Embryonic facial prominence (tissue), 1 donor: ENCODE results near the gene TLE5.
"Not testable (repeated sequence)": the region's sequence is repeated elsewhere in the genome, so short reads cannot be mapped to it uniquely, and the experiment has no call there.

Source experiments
- DNase-seq: peaks from one replicate; pipeline ENCODE4 v3.0.0-alpha.2; 2016; ENCODE audit errors: extremely low spot score

Gene TLE5

DNA sequence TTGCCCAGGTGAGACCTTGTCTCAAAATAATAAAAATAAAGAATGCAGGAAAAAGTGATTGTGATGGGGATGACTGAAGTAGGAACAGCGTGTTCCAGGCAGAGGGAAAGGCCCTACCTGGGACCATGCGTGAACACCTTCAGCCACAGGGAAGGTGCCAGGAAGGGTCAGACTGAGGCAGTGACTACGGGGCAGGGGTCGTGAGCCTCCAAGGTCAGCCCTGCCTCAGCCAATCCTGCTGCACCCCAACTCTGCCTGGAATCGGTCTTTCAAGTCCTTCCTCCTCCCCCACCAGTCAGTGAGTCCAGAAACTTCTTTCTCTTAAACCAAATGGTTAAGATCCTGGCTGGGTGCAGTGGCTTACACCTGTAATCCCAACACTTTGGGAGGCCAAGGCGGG, 17.1 kb downstream of the TLE5 start:
- no peak for DNase-seq

DNA sequence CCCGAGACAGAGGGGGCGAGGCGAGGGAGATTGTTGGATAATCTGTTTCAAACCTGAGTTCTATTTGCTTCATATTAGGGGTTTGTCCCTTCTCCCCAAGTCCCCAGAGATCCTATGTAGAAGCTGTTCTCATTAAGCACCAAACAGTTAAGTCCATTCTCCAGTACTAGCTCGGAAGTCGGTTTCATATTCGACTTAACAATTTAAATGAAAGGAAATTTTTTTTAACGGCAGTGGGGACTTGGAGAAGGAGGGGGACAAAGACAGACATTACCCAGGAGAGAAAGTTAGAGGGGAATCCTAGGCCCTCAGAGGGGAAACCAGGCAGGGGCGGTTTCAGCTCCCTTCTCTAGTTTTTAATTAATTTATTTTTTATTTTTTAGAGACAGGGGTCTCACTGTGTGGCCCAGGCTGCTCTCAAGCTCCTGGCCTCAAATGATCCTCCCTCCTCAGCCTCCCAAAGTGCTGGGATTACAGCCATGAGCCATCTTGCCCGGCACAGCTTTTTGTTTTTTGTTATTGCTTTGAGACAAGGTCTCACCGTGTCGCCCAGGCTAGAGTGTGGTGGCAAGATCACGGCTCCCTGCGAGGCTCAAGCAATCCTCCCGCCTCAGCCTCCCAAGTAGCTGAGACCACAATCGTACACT, 19.6 kb downstream of the TLE5 start:
- DNase-seq = no peak

DNA sequence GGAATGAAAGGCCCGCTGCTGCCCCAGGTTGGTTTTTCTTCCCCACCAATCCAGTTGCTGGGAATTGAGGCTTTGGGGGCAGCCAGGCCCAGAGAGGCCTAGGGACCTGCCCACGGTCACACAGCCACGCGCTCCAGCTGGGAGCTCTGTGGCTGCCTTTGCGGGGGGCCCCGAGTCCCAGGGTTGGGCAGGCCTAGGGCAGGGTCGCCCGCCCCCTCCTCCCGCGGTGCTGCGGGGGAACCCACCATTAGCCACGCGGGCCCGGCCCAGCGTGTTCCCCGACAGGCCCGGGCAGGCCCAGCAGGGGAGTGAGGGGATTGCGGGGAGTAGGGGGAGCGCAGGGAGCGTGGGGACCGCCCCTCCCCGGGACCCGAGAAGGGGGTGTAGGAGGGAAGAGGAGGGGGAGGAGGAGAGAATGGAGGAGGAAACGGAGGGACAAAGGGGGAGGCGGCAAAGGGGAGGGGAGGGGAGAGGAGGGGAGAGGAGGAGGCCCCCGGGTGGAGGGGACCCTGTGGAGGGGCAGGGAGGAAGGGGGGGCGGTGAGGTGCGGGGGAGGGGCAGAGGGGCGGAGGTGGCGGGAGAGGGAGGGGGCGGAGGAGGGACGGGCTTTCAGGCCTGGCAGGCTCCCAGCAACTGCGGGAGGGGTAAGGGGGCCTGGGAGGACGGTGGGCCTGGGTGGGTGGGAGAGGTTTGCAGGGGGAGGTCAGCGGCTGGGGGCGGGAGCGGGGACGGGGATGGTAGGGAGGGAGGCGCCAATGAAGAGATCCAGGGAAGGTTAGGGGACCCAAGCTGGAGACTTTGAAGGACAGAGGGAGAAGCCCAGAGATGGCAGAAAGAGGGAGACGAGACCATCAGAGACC, 20.3 kb downstream of the TLE5 start:
- peak; percentile 73 for DNase-seq

DNA sequence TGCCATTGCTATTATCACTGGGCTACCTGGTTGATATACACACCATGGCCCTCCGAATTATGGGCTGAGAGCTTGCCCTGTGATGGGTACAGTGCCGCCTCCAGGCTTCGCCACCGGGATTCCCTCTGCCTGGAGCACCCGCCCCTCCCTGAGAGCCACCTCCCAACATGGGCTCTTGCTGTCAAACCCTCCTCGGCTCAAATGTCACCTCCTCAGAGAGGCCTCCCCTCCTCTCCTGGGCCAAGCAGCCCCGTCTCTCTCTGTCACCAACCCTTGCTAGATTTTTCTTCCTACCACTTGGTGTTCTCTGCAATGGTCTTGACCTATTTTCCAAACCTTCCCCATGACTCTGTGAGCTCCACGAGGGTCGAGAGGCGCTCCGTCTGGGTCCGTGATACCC, 21.0 kb downstream of the TLE5 start:
- DNase-seq = no peak

DNA sequence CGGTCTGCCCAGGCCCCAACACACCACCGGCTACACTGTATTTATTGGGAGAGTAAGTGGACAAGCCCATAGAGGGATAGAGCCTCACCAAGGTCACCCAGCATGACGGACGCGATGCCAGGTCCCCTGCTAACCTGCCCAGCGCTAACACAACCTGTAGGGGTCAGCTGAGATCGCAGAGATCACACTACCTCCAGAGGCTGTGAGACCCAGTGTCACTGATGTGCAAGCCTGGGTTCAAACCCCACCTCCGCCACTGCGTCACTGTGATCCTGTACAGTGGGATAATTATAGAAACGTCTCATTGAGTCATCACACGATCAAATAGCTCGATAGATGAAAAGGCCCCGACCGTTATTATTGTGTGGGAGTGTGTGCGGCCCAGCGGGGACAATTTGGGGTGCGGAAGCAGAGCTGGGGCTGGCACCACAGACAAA, 22.6 kb downstream of the TLE5 start:
- no peak for DNase-seq

DNA sequence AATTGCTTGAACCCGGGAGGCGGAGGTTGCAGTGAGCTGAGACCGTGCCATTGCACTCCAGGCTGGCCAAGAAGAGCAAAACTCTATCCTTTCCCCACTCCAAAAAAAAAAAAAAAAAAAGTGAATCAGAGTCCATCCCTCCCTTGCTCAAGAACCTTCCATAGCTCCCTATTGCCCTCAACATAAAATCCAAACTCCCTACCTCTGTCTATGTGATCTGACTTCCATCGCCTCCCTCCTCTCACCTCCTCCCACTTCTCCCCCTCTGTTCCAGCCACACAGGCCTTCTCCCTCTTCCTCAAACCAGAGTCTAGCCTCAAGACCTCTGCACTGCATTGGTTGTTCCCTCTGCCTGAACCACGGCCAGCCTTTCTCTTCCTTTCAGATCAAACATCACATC, 23.2 kb downstream of the TLE5 start:
- no peak for DNase-seq

DNA sequence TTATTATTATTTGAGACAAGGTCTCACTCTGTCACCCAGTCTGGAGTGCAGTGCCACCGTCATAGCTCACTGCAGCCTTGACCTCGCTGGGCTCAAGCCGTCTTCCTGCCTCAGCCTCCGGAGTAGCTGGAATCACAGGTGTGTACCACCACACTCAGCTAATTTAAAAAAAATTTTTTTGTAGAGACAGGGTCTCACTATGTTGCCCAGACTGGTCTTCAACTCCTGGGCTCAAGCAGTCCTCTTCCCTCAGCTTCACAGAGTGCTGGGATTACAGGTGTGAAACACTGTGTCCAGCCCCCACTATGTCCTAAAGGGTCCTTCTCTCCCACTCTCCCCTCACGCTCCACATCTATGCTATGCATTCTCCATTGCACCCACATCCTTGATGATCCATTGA, 24.1 kb downstream of the TLE5 start:
- no peak for DNase-seq

DNA sequence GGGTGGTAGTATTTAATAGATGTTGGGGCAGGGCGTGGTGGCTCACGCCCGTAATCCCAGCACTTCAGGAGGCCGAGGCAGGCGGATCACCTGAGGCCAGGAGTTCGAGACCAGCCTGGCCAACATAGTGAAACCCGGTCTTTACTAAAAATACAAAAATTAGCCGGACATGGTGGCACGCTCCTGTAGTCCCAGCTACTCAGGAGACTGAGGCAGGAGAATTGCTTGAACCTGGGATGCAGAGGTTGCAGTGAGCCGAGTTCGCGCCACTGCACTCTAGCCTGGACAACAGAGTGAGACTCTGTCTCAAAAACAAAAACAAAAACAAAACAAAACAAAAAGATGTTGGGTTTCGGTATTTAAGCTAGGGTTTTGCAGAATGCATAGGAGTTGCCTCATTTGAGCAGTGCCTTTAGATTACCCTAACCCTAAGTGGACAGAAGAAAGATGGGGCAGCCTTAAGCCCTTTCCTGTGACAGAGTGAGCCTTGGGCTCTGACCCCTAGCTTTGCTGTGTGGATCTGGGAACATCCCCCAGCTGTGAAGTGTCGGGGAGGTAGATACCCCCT, 25.2 kb downstream of the TLE5 start:
- DNase-seq = not testable (repeated sequence)

DNA sequence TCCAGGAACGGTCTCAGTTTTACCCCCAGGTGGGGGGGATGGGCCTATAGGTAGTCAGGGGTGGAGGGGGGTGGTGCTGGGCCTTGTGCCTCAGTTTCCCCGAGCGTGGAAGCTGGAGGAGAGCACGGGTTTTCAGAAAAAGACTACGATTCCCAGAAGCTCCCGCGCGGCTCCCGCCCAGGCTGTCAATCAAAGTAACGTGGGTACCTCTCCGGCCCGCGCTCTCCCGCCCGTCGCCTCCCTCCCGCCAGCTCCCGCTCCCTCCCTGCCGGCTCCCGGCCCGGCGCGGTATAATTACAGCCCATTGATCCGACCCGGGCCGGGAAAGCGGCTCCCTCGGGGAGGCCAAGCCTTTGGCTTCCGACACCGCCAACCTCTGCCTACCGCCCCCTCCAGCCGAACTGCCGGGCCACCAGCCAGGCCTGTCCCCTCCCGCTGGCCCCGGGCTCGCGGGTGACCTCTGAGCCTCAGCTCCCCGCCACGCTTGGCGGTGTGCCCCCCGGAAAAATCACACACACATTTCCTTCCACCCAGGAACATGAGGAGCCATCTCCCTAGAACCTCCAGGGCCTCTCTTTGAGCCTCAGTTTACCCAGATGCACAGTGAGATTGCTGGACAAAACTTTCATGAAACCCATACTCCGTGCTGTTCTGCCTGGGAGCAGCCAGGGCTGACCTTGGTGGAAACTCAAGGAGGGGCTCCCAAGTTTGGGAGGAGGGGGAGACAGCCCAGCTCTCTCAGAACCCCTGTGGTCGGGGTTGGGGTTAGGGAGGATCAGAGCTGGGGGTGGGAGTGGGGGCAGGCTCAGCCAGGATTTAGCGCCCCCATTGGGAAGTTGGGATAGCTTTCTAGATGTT, 25.9 kb downstream of the TLE5 start:
- DNase-seq = peak; percentile 95

DNA sequence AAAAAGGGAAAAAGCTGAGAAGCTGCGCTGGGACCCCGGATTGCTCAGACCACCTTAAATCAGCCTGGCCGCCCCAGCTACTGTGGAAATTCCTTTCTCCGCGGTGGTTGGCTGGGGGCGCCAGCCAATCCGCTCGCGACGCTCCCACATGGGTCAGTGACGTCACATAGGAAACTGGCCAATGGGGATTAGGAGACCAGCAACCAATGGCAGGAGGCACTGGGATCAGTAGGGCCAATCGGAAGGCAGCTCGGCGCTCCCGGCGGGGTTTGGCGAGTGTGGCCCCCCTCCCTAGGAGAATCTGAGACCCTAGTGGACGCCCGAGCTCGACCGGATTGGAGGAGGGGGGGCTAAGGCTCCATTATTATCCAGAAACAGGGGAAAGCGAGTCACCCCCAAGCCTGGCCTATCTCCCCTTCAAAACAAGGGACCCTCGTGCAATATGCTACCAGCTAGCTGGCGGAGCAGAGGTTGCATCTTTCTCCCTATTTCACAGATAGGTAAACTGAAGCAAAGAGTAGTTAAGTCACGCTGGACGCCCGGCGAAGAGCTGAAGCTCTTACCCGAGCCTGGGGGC, 26.7 kb downstream of the TLE5 start:
- DNase-seq = peak; percentile 98

DNA sequence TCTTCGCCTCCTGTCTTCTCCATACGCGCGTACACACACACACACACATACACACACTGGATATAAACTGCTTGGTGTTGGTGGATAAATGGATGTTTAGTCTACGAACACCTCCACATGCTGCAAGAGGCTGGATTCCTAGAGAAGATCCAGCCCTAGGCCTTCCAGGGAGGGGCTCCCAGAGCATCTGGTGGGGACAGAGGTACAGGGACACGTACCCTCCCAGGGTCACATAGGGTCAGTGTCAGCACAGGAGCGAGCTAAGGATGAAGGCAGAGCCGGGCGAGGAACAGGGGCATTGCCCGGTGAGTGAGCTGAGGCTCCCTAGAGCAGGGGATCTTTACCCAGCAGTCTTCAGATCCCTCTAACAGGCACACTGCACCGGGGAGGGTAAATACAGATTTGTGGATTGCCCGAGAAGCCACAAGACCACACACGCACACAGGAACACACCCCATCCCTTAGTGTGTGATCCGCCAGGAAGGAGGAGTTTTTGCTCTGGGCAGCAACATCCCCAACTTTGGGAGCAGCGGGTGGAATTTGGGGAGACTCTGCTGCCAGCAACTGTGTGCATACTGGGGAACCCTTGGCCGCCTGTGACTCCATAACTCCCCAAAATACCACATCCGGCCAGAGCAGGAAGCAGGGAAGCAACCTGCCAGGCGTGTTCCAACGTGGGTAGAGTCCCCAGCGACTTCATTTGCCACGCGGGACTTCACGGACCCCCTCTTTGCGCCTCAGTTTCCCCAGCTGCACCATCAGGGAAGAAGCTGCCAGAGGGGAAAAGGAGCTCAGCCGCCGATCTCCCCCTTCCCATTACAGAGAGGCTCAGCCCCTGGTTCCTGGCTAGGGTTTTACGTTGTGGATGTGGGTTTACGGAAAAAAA, 27.4 kb downstream of the TLE5 start:
- DNase-seq = peak; percentile 50

DNA sequence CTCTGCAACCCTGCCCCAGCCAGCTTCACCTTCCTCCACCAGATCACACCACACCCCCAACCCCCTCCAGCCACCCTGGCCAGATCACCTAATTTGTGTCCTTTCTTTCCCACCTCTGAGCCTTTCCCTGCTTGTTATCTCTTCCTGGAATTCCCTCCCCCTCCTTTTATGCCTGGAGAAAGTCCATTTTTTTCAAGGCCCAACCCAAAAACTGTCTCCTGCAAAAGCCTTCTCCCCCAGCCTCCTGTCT, 28.0 kb downstream of the TLE5 start:
- no peak for DNase-seq

DNA sequence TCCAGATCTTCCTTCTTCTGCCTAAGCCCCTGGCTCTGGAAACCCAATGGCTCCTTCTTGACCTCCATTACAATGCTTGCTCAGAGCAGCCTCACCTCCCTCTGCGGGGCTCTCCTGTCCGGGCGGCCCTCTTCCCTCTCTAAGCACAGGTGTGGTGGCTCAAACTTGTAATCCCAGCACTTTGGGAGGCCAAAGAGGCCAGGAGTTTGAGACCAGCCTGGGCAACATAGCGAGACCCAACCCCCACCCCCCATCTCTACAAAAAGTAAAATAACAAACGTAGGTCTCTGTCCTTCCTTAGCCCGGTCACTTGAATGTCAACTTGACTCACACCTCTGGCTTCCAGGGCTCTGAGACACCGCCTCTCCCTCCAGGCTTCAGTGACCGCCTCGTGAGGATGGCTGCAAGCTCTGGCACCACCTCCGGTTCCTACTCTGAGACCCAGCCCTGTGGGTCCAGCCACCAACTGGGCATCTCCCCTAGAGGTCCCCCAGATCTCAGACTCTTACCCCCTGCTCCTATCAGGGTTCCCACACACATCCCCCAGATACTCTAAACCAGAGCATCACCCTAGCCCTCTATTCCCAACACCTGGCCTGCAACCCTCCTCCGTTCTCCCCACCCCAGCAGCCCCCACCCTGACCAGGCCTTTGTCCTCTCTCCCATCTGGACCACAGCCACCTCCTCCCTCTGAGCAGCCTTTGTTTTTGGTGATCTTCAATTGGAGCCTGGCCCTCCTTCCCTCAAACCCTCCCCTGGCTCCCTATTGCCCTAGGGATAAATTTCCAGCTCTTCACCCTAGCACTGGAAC, 28.5 kb downstream of the TLE5 start:
- DNase-seq = no peak

DNA sequence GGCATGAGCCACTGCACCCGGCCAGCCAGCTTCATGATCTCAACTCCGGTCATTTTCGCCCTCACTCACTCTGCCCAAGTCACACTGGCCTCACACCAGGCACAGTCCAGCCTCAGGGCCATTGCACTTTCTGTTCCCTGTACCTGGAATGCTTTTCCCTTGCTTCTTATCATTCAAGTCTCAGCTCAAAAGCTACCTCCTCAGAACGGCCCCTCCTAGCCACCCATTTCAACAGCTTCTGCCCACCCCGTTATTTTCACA, 30.8 kb downstream of the TLE5 start:
- no peak for DNase-seq

DNA sequence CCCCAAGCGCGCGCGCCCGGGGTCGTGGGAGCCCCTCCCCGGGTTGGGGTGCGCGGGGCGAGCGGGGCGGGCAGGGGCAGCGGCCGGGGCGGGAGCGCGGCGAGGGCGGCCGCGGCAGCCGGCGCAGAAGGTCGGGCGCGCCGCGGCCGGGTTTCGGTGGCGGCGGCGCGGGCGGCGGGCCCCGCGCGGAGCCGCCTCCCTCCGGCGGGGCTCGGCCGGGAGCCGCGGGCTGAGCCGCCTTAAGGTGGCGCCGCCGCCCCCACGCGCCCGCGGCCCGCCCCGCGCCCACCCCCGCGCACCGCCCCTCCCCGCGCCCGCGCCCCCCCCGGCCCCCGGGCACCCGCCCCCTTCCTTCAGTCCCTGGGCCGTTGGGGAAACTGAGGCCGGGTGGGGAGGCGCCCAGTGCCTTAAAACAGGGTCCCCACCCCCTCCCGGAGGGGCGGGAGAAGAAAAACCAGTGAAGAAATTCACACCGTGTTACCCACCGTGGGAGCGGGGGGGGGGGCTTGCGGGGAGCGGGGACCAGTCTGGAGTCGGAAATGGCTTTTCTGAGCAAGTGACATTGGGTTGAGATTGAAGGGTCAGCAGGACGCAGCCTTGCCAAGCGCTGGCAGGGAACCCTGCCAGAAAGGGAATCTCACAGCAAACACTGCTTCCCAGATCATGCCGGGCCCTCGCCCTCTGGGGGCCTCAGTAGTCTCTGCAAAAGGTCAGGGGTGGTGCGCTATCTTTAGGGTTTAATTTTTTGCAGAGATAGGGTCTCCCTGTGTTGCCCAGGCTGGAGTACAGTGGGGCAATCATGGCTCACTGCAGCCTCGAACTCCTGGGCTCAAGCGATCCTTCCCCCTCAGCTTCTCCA, 33.0 kb downstream of the TLE5 start, which contains the start of gene TLE2:
TLE2 (minus strand) TSS at position 216 of the 859 bp plus-strand sequence. CDS start 376 bp downstream, outside the sequence.
- DNase-seq = no peak

DNA sequence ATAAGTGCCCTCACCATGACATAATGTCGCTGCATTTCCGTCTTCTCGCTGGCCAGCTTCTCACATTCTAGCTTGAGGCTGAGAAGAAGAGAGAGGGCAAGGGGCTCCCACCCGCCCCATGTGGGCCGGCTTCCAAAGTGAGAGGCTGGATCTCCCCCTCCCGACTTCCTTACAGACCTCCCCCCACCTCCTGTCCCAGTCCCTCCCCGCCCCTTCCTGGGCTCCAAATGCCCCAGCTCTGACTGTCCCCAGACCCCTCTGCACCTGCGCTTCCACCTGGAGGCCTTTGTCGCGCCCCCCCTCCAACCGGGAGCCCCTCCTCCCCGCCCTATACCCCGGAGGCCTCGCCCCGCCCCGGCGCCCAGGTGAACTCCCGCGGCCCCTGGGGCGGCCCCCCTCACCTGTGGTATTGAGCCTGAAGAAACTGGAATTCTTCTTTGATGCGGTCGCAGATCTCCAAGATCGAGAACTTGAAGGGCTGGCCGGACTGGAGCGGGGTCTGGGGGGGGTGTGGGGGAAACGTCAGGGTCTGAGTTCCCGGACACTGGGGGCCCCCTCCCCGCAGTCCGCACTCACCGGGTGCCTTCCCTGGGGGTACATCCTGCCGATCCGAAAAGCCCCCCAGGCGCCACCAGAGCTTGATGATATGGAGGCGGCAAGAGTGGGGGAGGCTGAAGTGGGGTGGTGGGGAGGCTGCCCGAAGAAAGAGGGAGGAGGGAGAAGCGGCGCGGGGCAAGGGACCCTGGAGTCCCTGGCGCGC, 33.8 kb downstream of the TLE5 start:
- no peak for DNase-seq

DNA sequence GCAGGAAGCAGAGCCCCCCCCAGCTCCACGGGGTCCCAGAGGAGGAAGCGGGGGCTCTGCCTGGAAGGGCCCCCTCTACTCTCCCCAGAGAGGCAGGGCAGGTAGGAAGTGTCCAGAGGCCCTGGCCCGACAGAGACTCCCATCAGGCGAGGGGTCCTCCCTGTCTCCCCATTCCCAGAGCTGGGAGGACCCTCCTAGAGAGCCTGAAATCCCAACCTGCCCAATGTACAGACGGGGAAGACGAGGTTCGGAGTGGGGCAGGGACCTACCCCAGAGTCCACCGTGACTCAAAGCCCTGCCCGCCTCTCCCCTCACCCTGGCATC, 34.4 kb downstream of the TLE5 start:
- DNase-seq = no peak

DNA sequence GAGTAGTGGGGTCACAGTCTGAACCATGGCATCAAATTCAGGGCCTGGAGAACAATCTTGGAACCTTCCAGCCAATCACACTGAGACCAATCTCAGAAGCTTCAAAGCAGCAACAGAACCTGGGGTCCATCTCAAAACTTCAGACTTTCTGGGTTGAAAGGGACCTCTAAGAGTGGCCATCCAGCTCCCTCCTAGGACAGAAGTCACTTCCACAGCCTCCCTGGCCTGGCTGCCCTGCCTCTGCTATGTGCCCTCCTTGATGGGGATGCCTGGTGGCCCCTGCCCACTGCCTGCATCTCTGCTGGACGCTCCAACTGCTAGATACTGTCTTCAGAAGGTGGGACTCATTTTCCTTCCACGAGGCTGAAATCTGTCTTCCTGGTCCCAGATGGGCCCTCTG, 35.0 kb downstream of the TLE5 start:
- DNase-seq = no peak

DNA sequence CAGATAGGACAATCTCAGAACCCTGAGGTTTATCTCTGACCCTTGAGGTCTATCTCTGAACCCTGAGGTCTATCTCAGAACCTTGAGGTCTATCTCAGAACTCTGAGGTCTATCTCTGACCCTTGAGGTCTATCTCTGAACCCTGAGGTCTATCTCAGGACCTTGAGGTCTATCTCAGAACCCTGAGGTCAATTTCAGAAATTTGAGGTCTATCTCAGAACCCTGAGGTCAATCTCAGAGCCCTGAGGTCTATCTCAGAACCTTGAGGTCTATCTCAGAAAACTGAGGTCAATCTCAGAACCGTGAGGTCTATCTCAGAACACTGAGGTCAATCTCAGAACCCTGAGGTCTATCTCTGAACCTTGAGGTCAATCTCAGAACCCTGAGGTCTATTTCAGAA, 35.5 kb downstream of the TLE5 start:
- no peak for DNase-seq
